GM12865 (cell line): ENCODE data around the gene XPNPEP3.

Source experiments
- DNase-seq: peaks from one replicate; pipeline ENCODE4 v3.0.0; 2010; ENCODE audit warnings: low read depth
- H3K4me3 ChIP-seq: 2 replicates; pipeline ENCODE4 v1.5.1; 2011; ENCODE audit warnings: mild to moderate bottlenecking, low read depth, low read length, control low read depth
- TF ChIP-seq, protein P1 (sequence below): IDR thresholded peaks from 2 replicates; pipeline ENCODE4 v1.5.1; 2011; ENCODE audit warnings: low read length, control low read depth, low read depth, inconsistent platforms; ENCODE audit not compliant: insufficient read depth; ENCODE audit errors: missing control alignments

The XPNPEP3 gene

DNA sequence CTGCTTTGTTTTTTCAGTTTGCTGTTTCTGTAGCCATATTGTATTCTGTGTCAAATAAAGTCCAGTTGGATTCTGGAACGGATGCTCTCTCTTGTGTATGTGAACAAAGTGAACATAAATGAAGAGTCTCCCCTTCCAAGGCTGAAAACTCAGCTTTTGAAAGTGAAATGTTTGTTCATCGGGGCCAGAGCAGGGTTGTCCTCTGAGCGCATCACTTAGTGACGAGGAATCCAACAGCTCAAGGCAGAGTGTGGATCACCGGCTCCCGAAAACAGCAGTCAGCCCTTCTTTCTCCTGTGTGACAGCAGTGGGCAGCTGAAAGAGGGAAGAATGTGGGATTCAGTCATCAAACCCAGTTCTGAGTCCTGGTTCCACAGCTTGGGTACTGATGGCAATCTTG, 115.6 kb downstream of the XPNPEP3 start:
- TF ChIP-seq, protein P1, sequence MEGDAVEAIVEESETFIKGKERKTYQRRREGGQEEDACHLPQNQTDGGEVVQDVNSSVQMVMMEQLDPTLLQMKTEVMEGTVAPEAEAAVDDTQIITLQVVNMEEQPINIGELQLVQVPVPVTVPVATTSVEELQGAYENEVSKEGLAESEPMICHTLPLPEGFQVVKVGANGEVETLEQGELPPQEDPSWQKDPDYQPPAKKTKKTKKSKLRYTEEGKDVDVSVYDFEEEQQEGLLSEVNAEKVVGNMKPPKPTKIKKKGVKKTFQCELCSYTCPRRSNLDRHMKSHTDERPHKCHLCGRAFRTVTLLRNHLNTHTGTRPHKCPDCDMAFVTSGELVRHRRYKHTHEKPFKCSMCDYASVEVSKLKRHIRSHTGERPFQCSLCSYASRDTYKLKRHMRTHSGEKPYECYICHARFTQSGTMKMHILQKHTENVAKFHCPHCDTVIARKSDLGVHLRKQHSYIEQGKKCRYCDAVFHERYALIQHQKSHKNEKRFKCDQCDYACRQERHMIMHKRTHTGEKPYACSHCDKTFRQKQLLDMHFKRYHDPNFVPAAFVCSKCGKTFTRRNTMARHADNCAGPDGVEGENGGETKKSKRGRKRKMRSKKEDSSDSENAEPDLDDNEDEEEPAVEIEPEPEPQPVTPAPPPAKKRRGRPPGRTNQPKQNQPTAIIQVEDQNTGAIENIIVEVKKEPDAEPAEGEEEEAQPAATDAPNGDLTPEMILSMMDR = no peak
- no peak for DNase-seq
- H3K4me3 ChIP-seq = no peak overlapping the region

DNA sequence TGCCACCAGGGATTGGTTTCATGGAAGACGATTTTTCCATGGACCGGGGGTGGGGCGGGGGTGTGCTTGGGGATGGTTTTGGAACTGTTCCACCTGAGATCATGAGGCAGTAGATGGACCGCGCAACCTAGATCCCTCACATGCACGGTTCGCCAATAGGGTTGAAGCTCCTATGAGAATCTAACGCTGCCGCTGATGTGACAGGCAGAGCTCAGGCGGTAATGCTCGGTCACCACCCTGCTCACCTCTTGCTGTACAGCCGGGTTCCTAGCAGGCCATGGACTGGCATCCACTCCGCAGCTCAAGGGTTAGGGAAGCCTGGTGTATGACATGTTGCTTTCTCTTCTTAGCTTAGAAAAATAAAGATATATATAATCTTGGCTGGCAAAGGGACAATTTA, 116.2 kb downstream of the XPNPEP3 start:
- no peak overlapping the region for H3K4me3 ChIP-seq
- no peak for DNase-seq
- TF ChIP-seq, protein P1 = no peak

DNA sequence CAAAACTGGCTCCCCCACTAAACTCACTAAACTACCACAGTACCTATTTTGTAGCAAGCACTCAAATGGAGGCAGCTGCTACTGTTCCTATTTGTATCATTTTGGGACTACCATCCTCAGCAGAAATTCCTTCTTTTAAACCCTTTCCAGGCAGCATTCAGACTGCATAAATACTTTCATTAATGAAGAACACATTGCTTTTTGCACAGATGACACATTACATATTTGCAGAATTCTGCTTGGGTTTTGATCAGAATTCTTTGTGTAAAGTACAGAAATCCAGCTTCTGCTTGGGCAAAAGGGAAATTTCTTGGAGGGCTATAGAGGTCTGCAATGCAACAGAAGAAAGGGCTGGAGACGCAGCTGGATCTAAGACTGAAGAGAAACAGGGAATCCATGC, 118.4 kb downstream of the XPNPEP3 start:
- no peak for DNase-seq
- H3K4me3 ChIP-seq = no peak overlapping the region
- TF ChIP-seq, protein P1 = no peak

DNA sequence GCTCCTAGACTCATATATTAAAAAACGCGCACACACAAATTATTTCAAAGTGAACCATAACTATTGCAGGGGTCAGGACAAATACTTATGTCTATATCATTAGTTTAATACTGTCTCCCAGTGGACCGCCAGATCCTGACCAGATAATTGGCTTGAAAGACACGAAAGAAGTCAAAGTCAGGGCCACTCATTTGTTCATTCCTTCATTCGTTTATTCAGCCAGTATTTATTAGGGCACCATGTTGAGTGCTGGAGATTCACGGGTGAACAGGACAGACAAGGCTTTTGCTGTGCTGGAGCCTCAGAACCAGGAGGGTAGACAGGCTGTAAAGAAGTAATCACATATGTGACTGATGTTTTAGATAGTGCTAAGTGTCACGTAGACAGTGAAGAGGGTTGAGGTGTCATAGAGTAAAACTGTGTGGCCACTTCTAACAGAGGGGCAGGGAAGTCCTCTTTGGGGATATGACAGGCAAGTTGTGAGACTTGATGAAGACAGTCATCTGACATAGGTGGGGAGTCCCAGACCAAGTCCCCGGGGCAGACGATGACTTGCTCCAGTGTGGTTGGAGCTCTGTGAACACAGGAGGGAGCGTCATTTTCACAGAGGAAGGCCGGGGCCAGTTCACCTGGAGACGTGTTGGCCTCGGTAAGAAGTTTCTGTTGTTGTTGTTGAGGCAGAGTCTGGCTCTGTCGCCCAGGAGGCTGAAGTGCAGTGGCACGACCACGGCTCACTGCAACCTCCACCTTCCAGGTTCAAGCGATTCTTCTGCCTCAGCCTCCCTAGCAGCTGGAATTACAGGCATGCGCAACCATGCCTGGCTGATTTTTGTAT, 120.1 kb downstream of the XPNPEP3 start:
- no peak overlapping the region for H3K4me3 ChIP-seq
- peak; percentile 21 for DNase-seq
- TF ChIP-seq, protein P1 = no peak

DNA sequence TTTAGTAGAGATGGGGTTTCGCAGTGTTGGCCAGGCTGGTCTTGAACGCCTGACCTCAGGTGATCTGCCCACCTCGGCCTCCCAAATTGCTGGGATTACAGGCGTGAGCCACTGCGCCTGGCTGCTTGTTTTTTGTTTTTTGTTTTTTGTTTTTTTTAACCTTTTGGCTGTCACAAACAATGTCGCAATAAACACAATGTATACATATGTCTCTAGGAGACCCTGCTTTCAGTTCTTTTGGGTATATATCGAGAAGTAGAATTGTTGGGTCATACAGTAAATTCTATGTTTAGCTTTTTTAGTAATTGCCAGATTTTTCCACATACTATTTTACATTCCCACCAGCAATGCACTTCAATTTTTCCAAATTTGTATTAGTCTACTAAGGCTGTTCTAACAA, 122.2 kb downstream of the XPNPEP3 start:
- TF ChIP-seq, protein P1 = no peak
- DNase-seq = no peak
- H3K4me3 ChIP-seq = no peak overlapping the region

DNA sequence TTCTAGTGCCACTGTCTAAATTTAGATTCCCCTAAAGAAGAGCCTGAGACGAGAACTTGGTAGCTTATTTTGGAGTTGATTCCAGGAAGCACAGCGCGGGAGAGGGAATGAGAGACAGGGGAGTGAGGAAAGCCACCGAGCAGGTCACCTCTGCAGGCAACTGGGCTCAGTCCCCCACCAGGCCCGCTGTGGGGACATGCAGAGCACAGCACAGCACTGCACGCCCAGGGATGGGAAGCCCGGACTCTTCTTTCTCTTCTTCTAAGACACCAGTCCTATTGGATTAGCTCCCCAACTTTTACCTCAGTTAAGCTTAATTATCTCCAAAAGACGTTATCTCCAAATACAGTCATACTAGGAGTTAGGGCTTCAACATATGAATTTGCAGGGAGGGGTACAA, 122.9 kb downstream of the XPNPEP3 start:
- H3K4me3 ChIP-seq = no peak overlapping the region
- TF ChIP-seq, protein P1 = no peak
- no peak for DNase-seq
